ENCODE measurements around the gene FBN1.

DNA sequence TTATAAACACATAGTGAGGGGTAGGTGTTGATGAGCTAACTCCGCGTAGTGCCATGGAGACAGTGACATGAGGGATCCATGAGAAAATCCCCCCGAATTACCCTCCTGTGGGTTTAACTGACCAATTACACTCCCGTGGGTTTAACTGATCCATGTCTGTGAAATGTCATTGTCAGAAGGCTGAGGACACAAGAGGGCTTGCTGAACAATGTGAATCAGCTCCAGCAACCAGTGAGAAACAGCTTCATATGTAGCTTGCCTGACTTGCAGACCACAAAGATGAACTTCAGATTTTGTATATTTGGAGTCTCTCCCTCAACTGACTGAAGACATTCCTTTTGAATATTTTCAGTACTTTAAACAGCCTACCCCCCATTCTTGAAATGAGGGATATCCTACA, 144.9 kb downstream of the FBN1 start:
- TF ChIP-seq CTCF (IDR thresholded peaks at IDR 0.05 in 4 of 5, conservative IDR thresholded peaks at IDR 0.05 in 1 of 5) (no peak), POLR2A (IDR thresholded peaks at IDR 0.05) (no peak)

Data from gastrocnemius medialis (tissue), 4 donors.